Sigmoid colon (tissue), 4 donors: ENCODE results near the gene RBFOX1.

Source experiments
- CTCF ChIP-seq, 4 experiments: fragments of 450-650 bp in 3 of 4; fragments of 200-600 bp in 1 of 4; IDR thresholded peaks; one replicate each; pipeline ENCODE4 v1.5.1; 2016 to 2019; ENCODE audit warnings: antibody characterized with exemption in 4 of 4, mild to moderate bottlenecking in 3 of 4, moderate library complexity in 2 of 4
- EP300 ChIP-seq, 4 donors: sonication (generic); formaldehyde crosslinking; IDR thresholded peaks; one replicate each; pipeline ENCODE4 v1.6.1; 2017; ENCODE audit warnings: antibody characterized with exemption in 4 of 4
- POLR2A ChIP-seq, 2 donors: fragments of 450-650 bp; IDR thresholded peaks; one replicate each; pipeline ENCODE4 v1.6.1; 2016; ENCODE audit warnings: antibody characterized with exemption in 2 of 2, mild to moderate bottlenecking in 2 of 2, moderate library complexity in 2 of 2
- POLR2AphosphoS5 ChIP-seq, 4 donors: sonication (generic); formaldehyde crosslinking; IDR thresholded peaks; one replicate each; pipeline ENCODE4 v1.6.1; 2017; ENCODE audit warnings: antibody characterized with exemption in 4 of 4

GRCh38 chr16:7373776-7374175, 41.1 kb downstream of the RBFOX1 start:
- TF ChIP-seq CTCF (IDR thresholded peaks at IDR 0.05) (no peak), POLR2A (IDR thresholded peaks at IDR 0.05) (no peak), EP300 (IDR thresholded peaks at IDR 0.05) (no peak), POLR2AphosphoS5 (IDR thresholded peaks at IDR 0.05) (no peak)
